HG03571 (cell line): ENCODE data around the gene PEX11G.

ENCODE experiments used
- ATAC-seq: cut with Tn5 transposase; IDR thresholded peaks from one replicate; pipeline ENCODE4 v1.9.1; 2021; ENCODE audit not compliant: unreplicated experiment

Gene PEX11G

DNA sequence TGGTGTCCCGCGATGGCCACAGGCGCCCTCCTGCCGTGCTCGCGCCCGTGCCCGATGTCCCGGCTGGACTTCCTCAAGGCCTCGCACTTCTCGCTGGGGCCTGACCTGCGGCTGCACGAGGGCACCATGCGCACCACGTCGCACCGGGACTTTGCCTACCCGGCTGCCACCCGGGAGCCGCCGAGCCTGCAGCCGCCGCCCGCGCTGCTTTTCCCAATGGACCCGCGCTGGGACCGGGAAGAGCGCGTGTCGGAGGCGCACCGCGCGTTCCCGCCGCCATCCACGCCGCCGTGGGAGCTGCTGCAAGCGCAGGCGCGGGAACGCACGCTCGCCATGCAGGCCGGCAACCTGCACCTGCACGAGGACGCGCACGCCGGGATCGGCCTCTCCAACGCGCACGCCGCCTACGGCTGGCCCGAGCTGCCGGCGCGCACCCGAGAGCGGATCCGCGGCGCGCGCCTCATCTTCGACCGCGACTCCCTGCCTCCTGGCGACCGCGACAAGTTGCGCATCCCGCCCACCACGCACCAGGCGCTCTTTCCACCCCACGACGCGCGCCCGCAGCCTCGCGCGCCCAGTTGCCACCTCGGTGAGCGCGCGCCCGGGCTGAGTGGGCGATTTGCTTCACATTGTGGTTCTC lies 12.1 kb upstream of the PEX11G start:
- no peak for ATAC-seq

DNA sequence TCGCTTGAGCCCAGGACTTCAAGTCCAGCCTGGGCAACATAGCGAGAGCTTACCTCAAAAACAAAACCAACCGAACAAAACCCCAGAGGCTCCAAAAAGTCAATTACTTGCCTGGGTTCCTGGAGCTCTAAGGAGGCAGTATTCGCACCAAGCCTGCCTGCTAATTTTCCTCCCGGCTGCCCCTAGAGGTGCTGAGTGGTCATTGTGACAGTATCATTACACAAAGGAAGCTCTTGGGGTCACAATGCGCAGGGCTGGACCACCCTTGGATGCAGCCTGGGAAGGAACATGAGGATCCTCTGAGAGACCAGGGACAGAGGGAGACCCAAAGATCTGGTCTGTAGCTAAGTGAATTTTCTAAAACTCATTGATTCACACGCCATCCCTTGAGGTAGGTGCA lies 8.5 kb upstream of the PEX11G start:
- no peak for ATAC-seq

- ATAC-seq, result no peak
These were observed 5.7 kb upstream of the PEX11G start for GRCh38 chr19:7494416-7495098.

GRCh38 chr19:7492558-7492957 lies 3.7 kb upstream of the PEX11G start:
- ATAC-seq, result no peak

DNA sequence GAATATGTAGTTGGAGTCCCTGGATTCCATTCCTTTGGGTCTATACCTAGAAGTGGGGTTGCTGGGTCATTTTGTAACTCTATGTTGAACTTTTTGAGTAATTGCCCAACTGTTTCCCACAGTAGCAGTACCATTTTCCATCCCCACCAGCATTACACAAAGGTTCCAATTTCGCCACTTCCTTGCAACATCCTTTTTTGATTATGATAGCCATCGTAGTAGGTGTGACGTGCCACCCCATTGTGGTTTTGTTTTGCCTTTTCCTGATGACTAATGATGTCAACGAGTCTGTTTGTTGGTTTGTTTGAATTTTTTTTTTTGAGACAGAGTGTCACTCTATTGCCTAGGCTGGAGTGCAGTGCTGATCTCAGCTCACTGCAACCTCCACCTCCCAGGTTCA lies 3.3 kb upstream of the PEX11G start:
- ATAC-seq, result no peak

DNA sequence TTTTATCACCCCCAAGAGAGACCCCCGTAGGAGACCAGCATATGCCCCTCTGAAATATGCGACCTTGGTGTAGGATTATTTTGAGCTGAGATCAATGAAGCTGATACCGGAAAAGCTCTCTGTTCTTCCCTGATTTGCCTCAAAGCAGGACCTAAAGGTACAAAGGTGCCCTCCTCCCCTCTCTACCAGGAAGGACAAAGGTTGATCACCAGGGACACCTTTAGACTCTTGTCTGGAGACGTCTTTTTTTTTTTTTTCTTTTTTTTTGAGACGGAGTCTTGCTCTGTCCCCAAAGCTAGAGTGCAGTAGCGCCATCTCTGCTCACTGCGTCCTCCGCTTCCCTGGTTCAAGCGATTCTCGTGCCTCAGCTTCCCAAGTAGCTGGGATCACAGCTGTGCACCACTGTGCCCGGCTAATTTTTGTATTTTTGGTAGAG lies 792 bp upstream of the PEX11G start:
- ATAC-seq, result no peak

- ATAC-seq, result no peak
These were observed 1.9 kb downstream of the PEX11G start for GRCh38 chr19:7486923-7487322.

DNA sequence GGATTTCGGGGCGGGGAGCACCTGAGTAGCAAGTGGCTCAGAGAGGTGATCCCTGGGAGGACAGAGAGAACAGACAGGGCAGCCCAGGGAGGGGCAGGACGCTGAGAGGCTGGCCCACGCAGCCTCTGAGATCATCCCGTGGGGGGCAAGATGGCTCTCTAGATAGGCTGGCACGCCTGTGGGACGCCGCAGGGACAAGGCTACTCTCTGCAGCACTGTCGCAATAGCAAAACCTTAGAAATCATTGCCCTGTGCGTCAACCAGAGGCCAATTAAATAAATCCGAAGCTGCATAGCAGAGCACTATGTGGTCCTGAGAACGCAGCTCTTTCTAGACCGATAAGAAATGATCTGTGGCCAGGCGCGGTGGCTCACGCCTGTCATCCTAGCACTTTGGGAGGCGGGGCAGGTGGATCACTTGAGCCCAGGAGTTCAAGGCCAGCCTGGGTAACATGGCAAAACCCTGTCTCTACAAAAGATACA lies 5.1 kb downstream of the PEX11G start:
- ATAC-seq, result no peak

- no peak for ATAC-seq
These were observed 6.0 kb downstream of the PEX11G start for GRCh38 chr19:7482584-7483439.

- no peak for ATAC-seq
These were observed 7.9 kb downstream of the PEX11G start for GRCh38 chr19:7480970-7481255.

DNA sequence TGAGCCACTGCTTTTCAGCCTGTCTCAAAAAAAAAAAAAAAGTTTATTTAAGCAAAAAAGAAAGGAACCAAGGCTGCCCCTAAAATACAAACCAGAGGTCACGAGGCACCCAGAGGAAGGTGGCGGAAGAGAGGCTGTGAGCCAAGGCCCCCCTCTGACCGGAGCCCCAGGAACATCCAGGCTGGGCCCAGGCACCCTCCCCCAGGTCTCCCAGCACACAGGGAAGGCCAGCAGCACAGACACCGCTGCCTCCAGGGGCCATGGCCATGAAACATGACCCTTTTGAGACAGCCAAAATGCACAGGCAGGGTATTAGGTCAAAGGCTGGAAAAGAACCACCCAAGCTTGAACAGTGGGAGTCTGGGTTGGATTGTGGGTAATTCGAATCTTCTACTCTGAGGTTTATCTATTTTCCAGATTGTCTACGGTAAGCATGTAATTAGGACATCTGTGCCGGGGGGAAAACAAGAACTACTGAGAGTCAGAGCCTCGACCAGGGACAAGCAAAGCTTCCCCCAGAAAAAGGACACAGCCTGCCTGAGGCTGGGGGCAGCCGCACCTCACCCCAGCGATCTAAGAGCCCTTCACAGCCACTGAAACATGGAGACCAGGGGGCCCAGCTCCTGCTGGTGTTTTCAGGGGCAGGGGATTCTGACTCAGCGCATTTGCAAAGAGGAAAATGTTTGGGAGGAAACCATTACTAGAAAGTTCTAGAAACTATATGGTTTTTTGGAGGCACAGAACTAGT lies 8.4 kb downstream of the PEX11G start:
- ATAC-seq, result no peak

GRCh38 chr19:7478843-7479227 lies 10.0 kb downstream of the PEX11G start:
- no peak for ATAC-seq

- no peak for ATAC-seq
These were observed 10.5 kb downstream of the PEX11G start for GRCh38 chr19:7478173-7478842.

- no peak for ATAC-seq
These were observed 11.1 kb downstream of the PEX11G start for GRCh38 chr19:7477758-7478157.

DNA sequence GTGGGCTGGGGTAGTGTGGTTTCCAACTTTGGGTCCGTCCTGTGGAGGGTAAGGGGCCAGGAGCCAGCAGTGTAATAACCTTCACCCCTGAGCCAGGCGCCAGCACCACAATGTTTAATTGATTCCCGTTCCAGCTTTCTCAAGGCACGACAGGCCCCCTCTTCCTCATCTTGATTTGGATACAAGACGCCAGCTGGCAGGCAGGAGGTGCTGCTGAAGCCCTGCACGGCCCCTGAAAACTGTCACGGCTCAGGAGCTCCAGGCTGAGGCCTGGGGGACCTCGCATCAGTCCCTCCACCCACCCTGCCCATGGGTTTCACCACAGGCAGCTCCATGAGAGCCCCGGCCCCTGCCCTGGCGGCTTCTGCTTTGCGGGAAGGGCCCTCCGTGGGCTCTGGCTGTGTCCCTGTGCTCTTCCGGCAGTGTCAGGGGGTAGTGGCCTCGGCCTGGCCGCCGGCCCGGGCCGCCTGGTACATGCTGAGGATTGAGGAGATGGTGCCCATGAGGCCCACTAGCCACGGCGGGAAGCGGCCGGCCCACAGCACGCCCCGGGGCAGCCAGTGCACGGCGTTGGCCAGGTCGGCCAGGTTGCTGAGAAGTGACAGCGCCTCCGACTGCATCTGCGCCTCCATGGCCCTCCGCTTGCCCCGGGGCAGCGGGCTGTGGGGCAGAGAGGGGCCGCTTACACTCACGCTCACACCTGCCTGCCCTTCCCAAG lies 11.9 kb downstream of the PEX11G start:
- ATAC-seq, result no peak

GRCh38 chr19:7476241-7476640 lies 12.6 kb downstream of the PEX11G start:
- ATAC-seq, result no peak

DNA sequence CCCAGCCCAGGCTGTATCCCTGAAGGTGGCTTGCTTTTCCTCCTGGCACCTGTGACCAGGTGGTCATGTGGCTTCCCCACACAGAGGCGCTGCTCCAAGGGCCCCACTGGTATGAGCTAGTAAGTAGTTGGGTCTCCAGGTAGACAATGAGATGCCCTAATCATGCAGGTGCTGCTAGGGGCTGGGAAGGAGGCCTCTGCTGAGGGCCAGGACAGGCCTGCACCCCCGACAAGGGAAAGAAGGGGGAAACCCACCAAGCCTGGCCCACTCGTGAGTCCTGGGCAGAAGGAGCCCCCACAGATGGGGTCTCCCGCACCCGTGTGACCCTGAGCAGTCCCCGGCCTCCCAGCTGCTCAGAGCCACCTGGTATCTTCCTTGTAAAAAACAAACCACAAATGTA lies 13.2 kb downstream of the PEX11G start:
- ATAC-seq, result no peak

- no peak for ATAC-seq
These were observed 16.9 kb downstream of the PEX11G start for GRCh38 chr19:7471696-7472615.
